ENCODE data around the gene ANO4. TPM values are rescaled to one million over a fixed set of nuclear protein-coding genes. Genes with fewer than 3 reads are reported as not detected.

The ANO4 gene
- total RNA-seq, 2 experiments from 2014 or later = not detected

- POLR2A ChIA-PET = no interaction called here
- no peak for ATAC-seq
- Mint-ChIP-seq H3K9me3 (no peaks in the 10 kb centered on the region), H3K4me1 (ENCODE audit: low read depth) (no peaks in the 10 kb centered on the region), H3K27ac (no peak overlapping the region), H3K36me3 (ENCODE audit: low read depth) (no peaks in the 10 kb centered on the region), H3K4me3 (no peak overlapping the region), H3K27me3 (no peaks in the 10 kb centered on the region)
- no peak for DNase-seq
- intact Hi-C loops (cut with micrococcal nuclease) = no loop called here
- no peak for TF ChIP-seq CTCF (IDR thresholded peaks at IDR 0.05)
- CTCF ChIA-PET = no interaction called here
These were observed 68.1 kb downstream of the ANO4 start for GRCh38 chr12:100862676-100863075.

GRCh38 chr12:100864366-100864765, 69.8 kb downstream of the ANO4 start:
- Mint-ChIP-seq H3K9me3 (no peaks in the 10 kb centered on the region), H3K27ac (no peak overlapping the region), H3K27me3 (no peaks in the 10 kb centered on the region), H3K4me3 (no peak overlapping the region), H3K4me1 (ENCODE audit: low read depth) (no peaks in the 10 kb centered on the region), H3K36me3 (ENCODE audit: low read depth) (no peaks in the 10 kb centered on the region)
- ATAC-seq (no peak), DNase-seq (no peak)
- ChIA-PET POLR2A (no interaction called here), CTCF (no interaction called here)
- TF ChIP-seq CTCF (IDR thresholded peaks at IDR 0.05) = no peak
- intact Hi-C loops (cut with micrococcal nuclease) = no loop called here

GRCh38 chr12:100867639-100868393, 73.2 kb downstream of the ANO4 start:
- Mint-ChIP-seq H3K36me3 (ENCODE audit: low read depth) (no peaks in the 10 kb centered on the region), H3K27me3 (no peaks in the 10 kb centered on the region), H3K4me3 (no peak overlapping the region), H3K4me1 (ENCODE audit: low read depth) (no peaks in the 10 kb centered on the region), H3K27ac (no peak overlapping the region), H3K9me3 (no peaks in the 10 kb centered on the region)
- intact Hi-C loops (cut with micrococcal nuclease) = no loop called here
- no peak for ATAC-seq
- no peak for DNase-seq
- POLR2A ChIA-PET = no interaction called here
- CTCF ChIA-PET = no interaction called here
- no peak for TF ChIP-seq CTCF (IDR thresholded peaks at IDR 0.05)

GRCh38 chr12:100868487-100868886, 73.9 kb downstream of the ANO4 start:
- Mint-ChIP-seq H3K36me3 (ENCODE audit: low read depth) (no peaks in the 10 kb centered on the region), H3K4me1 (ENCODE audit: low read depth) (no peaks in the 10 kb centered on the region), H3K27ac (no peak overlapping the region), H3K9me3 (peaks cover 5% of the 10 kb centered on the region), H3K27me3 (no peaks in the 10 kb centered on the region), H3K4me3 (no peak overlapping the region)
- no peak for DNase-seq
- POLR2A ChIA-PET = no interaction called here
- CTCF ChIA-PET = no interaction called here
- intact Hi-C loops (cut with micrococcal nuclease) = no loop called here
- no peak for ATAC-seq
- no peak for TF ChIP-seq CTCF (IDR thresholded peaks at IDR 0.05)

GRCh38 chr12:100871195-100871734, 76.7 kb downstream of the ANO4 start:
- Mint-ChIP-seq H3K4me1 (ENCODE audit: low read depth) (no peaks in the 10 kb centered on the region), H3K27me3 (no peaks in the 10 kb centered on the region), H3K4me3 (no peak overlapping the region), H3K36me3 (ENCODE audit: low read depth) (no peaks in the 10 kb centered on the region), H3K27ac (no peak overlapping the region), H3K9me3 (peaks cover 11% of the 10 kb centered on the region)
- POLR2A ChIA-PET = no interaction called here
- DNase-seq (no peak), ATAC-seq (no peak)
- intact Hi-C loops (cut with micrococcal nuclease) = no loop called here
- TF ChIP-seq CTCF (IDR thresholded peaks at IDR 0.05) = no peak
- CTCF ChIA-PET = no interaction called here

All from activated CD8-positive, alpha-beta T cell treated with anti-CD3 and anti-CD28 coated beads for 36 hours (primary cell).